Astrocyte of the spinal cord (primary cell): ENCODE results near the gene ALG11.

Experiments
- DNase-seq: peaks from one replicate; pipeline ENCODE4 v3.0.0; 2011; ENCODE audit warnings: low read depth, low spot score
- H3K4me3 ChIP-seq: 2 replicates; pipeline ENCODE4 v1.5.1; 2011; ENCODE audit warnings: low read depth, mild to moderate bottlenecking, low read length, moderate library complexity
- in situ Hi-C: cut with HindIII; loops from 2 replicates; pipeline ENCODE4 v1.10.0; 2017; ENCODE audit warnings: low sequenced_read_pairs
- TF ChIP-seq, protein P1 (sequence below): IDR thresholded peaks from 2 replicates; pipeline ENCODE4 v1.5.1; 2012; ENCODE audit warnings: low read depth, mild to moderate bottlenecking, low read length, inconsistent platforms

The ALG11 gene

DNA sequence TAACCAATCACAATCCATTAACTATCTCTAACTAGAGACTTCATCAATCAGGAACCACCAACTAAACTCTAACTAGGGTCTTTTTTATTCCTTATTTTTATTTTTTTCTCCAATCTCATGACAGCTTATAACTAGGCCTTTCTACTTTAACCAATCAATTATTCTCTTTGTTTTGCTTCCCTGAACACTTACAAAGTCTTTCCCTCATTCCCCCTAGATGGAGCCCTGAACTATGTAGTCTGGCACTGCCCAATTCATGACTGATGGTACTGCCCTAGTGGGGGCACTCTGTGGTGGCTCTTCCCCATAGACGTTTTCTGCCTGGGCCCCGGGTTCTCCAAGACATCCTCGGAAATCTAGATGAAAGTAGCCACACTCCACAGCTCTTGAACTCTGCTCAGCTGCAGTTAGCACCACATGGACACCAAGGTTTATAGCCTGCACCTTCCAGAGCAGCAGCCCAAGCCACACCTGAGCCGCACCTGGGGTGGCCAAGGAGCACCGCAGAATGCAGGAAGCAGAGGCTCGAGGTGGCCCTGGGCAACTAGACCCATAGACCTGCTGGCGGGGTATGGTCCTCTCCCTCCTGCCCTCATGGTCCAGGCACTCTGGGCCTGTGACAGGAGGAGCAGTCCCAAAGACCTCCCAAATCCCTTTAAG is 7.6 kb upstream of the ALG11 start:
- no peak for DNase-seq
- TF ChIP-seq, protein P1, sequence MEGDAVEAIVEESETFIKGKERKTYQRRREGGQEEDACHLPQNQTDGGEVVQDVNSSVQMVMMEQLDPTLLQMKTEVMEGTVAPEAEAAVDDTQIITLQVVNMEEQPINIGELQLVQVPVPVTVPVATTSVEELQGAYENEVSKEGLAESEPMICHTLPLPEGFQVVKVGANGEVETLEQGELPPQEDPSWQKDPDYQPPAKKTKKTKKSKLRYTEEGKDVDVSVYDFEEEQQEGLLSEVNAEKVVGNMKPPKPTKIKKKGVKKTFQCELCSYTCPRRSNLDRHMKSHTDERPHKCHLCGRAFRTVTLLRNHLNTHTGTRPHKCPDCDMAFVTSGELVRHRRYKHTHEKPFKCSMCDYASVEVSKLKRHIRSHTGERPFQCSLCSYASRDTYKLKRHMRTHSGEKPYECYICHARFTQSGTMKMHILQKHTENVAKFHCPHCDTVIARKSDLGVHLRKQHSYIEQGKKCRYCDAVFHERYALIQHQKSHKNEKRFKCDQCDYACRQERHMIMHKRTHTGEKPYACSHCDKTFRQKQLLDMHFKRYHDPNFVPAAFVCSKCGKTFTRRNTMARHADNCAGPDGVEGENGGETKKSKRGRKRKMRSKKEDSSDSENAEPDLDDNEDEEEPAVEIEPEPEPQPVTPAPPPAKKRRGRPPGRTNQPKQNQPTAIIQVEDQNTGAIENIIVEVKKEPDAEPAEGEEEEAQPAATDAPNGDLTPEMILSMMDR = no peak
- no peak overlapping the region for H3K4me3 ChIP-seq
- in situ Hi-C loops = no loop called here

DNA sequence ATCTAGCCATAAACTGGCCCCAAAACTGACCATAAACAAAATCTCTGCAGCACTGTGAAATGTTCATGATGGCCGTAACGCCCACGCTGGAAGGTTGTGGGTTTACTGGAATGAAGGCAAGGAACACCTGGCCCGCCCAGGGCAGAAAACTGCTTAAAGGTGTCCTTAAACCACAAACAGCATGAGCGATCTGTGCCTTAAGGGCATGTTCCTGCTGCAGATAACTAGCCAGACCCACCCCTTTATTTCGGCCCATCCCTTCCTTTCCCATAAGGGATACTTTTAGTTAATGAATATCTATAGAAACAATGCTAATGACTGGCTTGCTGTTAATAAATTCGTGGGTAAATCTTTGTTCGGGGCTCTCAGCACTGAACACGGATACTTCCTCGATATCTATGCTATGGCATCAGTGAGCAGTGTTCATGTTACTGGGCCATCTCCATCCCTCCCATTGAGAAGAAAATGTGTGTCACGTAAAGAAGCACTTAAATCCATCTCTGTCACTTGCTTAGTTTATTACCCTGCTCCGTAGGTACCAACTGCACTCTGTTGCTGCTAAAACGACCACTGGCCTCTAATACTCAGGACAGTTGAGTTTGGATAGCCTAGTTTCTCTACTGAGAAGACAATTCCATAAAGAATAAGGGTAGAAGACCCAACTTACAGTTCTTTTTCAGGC is 6.2 kb upstream of the ALG11 start:
- in situ Hi-C loops = no loop called here
- H3K4me3 ChIP-seq = no peak overlapping the region
- DNase-seq = no peak
- TF ChIP-seq, protein P1 = no peak

DNA sequence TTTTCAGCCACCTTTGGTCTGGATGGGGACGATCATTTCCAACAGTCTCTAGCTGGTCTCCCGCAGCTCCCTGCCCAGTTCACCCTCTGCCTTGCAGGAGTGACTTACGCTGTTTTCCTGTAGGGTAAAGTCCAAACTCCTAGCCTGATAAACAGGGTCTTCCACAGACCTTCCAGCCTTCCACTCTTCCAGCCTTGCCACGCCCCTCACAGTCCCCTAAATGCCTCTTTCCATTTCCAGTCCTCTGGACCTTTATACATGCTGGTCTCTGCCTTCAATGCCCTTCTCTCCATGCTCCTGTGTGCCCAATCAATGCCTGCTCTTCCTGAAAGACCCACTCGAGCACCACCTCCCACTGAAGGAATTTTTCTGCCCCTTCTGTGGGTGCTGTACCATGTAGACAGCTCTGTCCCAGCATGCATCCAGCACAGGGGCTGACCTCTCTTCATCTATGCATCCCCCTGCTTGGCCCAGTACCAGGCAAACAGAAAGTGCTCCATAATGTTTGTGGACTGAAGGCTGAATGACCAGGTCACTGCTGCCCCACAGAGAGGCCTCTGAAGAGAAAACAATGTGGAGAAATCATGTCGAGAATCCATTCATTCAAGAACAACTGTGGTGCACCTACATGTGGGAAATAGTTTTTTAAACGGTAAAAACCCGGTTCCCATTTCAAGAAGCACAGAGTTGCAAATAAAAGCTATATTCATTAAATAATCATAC is 5.5 kb upstream of the ALG11 start:
- in situ Hi-C loops = no loop called here
- TF ChIP-seq, protein P1 = no peak

DNA sequence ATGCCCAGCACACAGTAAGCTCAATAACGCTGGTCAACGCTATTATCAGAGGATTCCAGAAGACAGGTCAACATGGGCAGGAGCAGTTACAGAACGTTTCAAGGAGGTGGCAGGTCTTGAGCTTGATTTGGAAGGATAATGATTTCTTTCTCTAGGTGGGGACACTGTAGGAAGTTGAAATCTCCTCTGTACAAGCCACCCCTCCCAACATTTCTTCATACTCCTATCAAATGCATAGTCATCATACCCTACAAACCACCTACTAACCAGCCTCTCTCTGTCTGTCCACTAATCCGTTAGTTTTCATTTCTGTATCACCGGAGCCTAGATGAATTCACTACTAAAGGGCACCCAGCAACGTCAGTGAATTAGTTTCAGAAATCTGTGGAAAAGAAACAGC is 2.3 kb upstream of the ALG11 start:
- in situ Hi-C loops = no loop called here
- TF ChIP-seq, protein P1 = no peak
- no peak overlapping the region for H3K4me3 ChIP-seq
- no peak for DNase-seq

More for the DNA sequence above, 5.5 kb upstream of the ALG11 start:
- DNase-seq = no peak
- H3K4me3 ChIP-seq = no peak overlapping the region

DNA sequence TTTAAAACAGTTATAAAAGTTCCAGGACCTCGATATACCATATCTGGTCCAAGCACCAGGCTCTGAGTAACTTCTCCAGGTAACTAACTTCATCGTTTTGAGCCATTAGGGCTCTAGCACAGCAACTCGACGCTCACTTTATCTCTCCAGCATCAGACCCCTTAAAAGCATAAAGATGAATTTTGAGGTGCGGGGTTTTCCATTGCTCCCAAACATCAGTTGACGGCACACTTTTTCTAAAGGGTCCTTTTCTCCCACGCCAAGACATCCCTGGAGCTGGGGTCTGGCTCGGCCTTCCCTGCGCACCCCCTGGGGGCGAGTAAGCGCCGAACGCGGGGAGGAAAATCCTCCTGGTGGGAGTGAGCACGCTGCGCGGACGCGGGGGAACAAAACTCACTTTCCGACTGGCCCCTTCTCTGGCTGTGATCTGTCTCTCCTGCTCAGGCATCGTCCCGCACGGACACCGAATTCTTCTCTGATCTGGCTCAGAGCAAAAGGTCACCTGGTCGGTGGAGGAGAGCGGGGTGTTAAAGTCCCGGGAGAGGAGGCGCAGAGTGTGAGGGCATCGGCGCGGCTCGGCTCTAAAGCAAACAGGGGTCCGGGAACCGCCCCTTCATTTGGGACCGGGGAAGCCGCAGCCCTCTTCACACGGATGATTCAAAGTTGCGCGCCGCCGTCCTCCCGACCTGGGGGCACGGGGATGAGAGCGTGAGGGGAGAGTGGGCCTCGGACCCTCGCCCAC is 1.1 kb upstream of the ALG11 start, which contains the start of gene ATP7B:
Gene ATP7B (minus strand): TSS at position 561 of the 742 bp plus-strand sequence. CDS start 113 bp downstream, at position 448.
- in situ Hi-C loops = no loop called here
- TF ChIP-seq, protein P1 = peak; percentile 4
- peak; percentile 7 for DNase-seq
- peak within 1 kb of the TSS; percentile 95 for H3K4me3 ChIP-seq

DNA sequence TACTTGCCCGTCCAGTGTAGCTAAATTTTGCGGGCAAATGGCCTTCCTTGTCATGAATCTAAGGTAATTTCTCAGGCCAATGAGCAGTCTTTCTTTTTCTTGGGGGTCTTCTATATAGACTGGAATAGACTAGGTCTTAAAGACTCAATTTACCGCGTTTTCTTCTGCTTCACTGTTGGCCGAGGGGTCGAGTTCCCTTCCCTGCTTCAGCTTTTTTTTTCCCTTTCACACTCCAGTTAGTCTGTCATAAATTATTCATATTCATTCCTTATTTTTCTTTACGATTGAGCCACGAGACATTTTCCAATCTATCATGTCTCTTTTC is 276 bp downstream of the ALG11 start:
- TF ChIP-seq, protein P1 = no peak

More for the DNA sequence above, 276 bp downstream of the ALG11 start:
- DNase-seq = no peak
- in situ Hi-C loops = no loop called here
- peak overlapping the region; percentile 95 for H3K4me3 ChIP-seq
